Neutrophil (primary cell): Measurements from ENCODE around the gene SCG3.

Source experiments
- H3K27ac ChIP-seq: fragments of 200-600 bp; sonication (generic); 2 replicates; pipeline ENCODE4 v1.5.1; 2016; ENCODE audit warnings: mild to moderate bottlenecking, moderate library complexity
- H3K27me3 ChIP-seq: fragments of 200-600 bp; sonication (generic); 2 replicates; pipeline ENCODE4 v1.6.0; 2016; ENCODE audit warnings: mild to moderate bottlenecking
- H3K36me3 ChIP-seq: fragments of 200-600 bp; sonication (generic); 2 replicates; pipeline ENCODE4 v1.5.1; 2017
- H3K4me1 ChIP-seq, 2 experiments: fragments of 200-600 bp in 1 of 2; sonication (generic) in 1 of 2; 1 replicate in 1 of 2; 2 replicates in 1 of 2; pipeline versions ENCODE4 v1.5.1 to v1.6.1; 2013 to 2016; ENCODE audit warnings: low read depth in 1 of 2, low read length in 1 of 2, mild to moderate bottlenecking in 1 of 2, moderate library complexity in 1 of 2; ENCODE audit not compliant: control insufficient read depth in 1 of 2, insufficient read depth in 1 of 2
- H3K4me3 ChIP-seq, 2 experiments: fragments of 200-600 bp in 1 of 2; sonication (generic) in 1 of 2; 1 replicate in 1 of 2; 2 replicates in 1 of 2; pipeline ENCODE4 v1.5.1; 2013 to 2016; ENCODE audit warnings: low read depth in 1 of 2, low read length in 1 of 2, mild to moderate bottlenecking in 1 of 2, moderate library complexity in 1 of 2
- H3K9me3 ChIP-seq: fragments of 200-600 bp; sonication (generic); 2 replicates; pipeline ENCODE4 v1.5.1; 2016
- TF ChIP-seq, protein P1 (sequence below): fragments of 200-600 bp; sonication (generic); IDR thresholded peaks from 2 replicates; pipeline ENCODE4 v1.5.1; 2016; ENCODE audit warnings: antibody characterized with exemption

The SCG3 gene

DNA sequence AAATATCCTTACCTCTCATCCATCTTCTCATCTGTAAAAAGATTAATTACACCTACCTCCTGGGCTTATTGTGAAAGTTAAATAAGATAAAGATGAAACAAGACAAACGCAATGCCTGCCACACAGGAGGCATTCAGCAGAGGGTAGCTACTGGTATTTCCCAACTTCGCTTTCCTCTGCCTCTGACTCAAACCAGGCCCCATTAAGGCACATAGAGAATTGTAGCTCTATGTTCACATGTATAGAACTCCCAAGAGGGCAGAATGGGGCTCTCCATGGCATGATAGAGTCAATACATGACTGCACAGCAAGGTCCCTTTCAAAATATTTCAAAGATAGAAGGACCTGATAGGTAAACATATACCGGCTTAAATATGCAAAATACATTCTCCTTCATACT, 54.8 kb downstream of the SCG3 start:
- H3K4me1 ChIP-seq: peaks cover 47 to 52% of the 10 kb centered on the region in 2 experiments

DNA sequence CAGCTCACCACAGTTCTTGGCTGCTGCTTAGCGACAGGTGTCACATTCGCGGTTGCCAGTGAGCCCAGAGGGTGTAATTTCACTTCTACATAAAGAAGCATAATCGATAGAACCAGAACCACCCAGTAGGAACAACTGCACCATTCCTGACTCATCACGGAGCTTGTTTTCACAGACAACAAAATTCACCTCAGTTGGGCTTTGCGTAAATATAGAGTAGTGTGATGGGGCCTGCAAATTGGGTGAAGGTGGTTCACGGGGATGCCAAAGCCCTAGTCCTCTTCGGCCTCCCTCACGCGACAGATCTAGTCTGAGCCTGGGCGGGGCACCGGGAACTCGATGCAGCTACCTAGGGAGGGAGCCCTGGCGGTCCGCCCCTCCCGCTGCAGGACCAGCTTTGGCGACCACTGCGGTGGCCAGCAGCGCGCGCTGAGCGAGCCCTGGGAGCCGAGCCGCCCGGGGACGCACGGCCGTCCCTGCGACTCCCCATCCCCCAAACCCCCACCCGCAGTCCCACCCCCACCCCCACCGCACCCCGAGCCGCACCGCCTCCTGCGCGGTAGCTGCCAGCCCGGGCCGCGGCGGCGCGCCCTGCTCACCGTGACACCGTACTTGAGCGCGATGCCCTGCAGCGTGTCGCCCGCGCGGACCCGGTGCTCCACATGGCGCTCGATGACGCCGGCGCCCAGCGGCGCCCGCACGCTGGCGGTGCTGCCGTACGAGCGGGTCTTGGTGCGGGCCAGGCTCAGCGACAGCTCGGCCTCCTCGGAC, 55.6 kb downstream of the SCG3 start:
- TF ChIP-seq, protein P1, sequence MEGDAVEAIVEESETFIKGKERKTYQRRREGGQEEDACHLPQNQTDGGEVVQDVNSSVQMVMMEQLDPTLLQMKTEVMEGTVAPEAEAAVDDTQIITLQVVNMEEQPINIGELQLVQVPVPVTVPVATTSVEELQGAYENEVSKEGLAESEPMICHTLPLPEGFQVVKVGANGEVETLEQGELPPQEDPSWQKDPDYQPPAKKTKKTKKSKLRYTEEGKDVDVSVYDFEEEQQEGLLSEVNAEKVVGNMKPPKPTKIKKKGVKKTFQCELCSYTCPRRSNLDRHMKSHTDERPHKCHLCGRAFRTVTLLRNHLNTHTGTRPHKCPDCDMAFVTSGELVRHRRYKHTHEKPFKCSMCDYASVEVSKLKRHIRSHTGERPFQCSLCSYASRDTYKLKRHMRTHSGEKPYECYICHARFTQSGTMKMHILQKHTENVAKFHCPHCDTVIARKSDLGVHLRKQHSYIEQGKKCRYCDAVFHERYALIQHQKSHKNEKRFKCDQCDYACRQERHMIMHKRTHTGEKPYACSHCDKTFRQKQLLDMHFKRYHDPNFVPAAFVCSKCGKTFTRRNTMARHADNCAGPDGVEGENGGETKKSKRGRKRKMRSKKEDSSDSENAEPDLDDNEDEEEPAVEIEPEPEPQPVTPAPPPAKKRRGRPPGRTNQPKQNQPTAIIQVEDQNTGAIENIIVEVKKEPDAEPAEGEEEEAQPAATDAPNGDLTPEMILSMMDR: no peak
- peak overlapping the region; percentile 72 to 88 for H3K4me3 ChIP-seq
- peaks cover 38 to 44% of the 10 kb centered on the region in 2 experiments for H3K4me1 ChIP-seq
- no peaks in the 10 kb centered on the region for H3K9me3 ChIP-seq
- no peaks in the 10 kb centered on the region for H3K27me3 ChIP-seq
- H3K36me3 ChIP-seq: no peaks in the 10 kb centered on the region
- peak overlapping the region; percentile 86 for H3K27ac ChIP-seq

More for the DNA sequence above, 54.8 kb downstream of the SCG3 start:
- Histone ChIP-seq H3K4me3 (peak overlapping the region; percentile 72 to 88), H3K27me3 (no peaks in the 10 kb centered on the region), H3K9me3 (no peaks in the 10 kb centered on the region), H3K36me3 (no peaks in the 10 kb centered on the region), H3K27ac (peak overlapping the region; percentile 86)
- TF ChIP-seq, protein P1: no peak

DNA sequence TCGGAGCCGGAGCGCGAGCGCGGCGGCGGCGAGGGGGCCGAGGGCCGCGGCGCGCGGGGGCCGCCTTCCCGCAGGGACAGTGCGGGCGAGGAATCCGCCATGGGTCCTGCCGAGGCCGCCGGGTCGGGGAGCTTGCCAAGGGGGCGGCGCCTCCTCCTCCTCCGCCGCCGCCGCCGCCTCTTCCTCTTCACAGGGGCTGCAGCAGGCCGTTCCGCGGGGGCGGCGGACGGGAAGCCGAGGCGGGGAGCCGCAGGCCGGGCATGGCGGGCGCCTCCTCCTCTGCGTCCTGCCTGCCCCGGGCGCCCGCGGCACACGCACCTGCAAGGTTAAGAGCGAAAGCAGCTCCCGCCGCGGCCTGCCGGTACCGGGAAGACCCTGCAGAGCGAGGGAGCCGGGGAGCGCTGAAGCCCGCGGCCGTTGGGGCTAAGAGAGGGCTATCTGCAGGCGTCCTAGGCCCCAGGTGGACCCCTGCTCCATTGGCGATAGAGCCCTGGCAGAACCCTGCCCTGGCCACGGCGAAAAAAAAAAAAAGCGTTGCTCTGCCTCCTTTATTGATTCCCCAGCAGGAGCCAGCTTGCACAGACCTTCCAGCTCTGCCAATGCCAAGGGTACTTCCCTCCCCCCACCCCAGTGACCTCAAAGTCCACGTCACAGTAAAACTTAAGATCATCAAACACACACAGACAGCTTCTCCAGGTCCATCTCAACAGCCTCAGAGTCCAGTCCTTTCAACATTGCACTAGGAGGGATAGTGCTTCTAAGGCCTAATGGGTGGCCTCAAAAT, 56.4 kb downstream of the SCG3 start, which contains the start of gene LYSMD2:
LYSMD2 (minus strand) TSS at position 134 of the 784 bp plus-strand sequence; CDS start at position 101, 33 bp downstream.
- Histone ChIP-seq H3K27me3 (no peaks in the 10 kb centered on the region), H3K9me3 (no peaks in the 10 kb centered on the region), H3K27ac (peak within 1 kb of the TSS; percentile 86), H3K4me3 (peak within 1 kb of the TSS; percentile 72 to 88), H3K4me1 (peaks cover 30 to 36% of the 10 kb centered on the region in 2 experiments), H3K36me3 (no peaks in the 10 kb centered on the region)
- TF ChIP-seq, protein P1: no peak

DNA sequence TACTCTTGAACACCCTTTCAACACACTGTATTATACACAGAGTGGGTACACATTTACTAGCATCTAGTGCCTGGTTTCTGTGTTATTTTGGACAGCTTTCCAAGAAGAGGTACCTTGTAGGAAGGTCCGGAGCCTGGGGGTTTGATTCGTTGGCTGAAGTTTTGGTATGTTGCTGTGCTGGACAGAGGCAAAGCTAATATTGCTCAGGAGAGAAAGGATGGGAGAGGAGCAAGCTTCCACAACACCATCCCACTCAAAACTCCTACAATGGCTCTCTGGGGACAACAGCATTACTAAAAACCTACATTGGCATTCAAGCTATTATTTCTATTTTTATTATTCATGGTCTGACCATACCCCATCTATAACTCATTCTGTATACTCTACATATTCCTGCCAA, 57.2 kb downstream of the SCG3 start:
- H3K27me3 ChIP-seq: no peaks in the 10 kb centered on the region
- H3K36me3 ChIP-seq: no peaks in the 10 kb centered on the region
- no peak overlapping the region for H3K4me3 ChIP-seq
- H3K4me1 ChIP-seq: peaks cover 24 to 31% of the 10 kb centered on the region in 2 experiments
- no peaks in the 10 kb centered on the region for H3K9me3 ChIP-seq
- H3K27ac ChIP-seq: peak overlapping the region; percentile 86
- TF ChIP-seq, protein P1: no peak

DNA sequence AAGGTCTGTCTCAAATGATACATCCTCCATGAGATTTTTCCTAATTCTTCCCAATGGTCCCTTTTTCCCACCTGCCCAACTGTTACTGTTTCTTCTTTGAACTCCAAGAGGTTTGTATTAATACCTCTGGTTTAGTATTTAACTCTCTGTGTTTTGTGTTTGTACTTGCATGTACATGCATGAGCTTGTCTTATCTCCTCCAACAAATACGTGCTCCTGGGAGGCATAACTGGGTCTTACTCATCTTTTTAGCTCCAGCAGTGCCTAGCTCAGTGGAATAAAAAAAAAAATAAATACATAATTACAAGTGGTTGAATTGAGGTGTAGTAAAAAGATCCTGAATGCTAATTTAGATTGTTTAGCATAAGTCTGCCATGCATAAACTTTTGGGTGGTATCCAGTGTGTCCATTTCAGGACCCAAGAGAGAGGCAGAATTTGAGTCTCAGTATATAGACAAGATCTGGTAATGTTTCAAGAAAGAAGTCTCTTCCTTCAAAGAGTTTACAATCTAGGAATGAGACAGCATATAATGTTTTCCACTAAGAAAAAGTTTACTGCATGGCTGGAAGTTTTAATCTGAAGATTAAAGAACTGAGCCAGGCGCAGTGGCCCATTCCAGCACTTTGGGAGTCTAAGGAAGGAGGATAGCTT, 57.9 kb downstream of the SCG3 start:
- H3K36me3 ChIP-seq: no peaks in the 10 kb centered on the region
- TF ChIP-seq, protein P1: no peak
- H3K9me3 ChIP-seq: no peaks in the 10 kb centered on the region
- H3K4me3 ChIP-seq: no peak overlapping the region
- H3K4me1 ChIP-seq: peaks cover 24 to 31% of the 10 kb centered on the region in 2 experiments
- H3K27ac ChIP-seq: no peak overlapping the region
- H3K27me3 ChIP-seq: no peaks in the 10 kb centered on the region
